Activated CD4-positive, alpha-beta T cell treated with anti-CD3 and anti-CD28 coated beads for 4 hours (primary cell): ENCODE results near the gene TUBGCP2.

Experiments
- DNase-seq, 2 donors: peaks; one replicate each; pipeline ENCODE4 v3.0.0-alpha.2; 2020

The TUBGCP2 gene

DNA sequence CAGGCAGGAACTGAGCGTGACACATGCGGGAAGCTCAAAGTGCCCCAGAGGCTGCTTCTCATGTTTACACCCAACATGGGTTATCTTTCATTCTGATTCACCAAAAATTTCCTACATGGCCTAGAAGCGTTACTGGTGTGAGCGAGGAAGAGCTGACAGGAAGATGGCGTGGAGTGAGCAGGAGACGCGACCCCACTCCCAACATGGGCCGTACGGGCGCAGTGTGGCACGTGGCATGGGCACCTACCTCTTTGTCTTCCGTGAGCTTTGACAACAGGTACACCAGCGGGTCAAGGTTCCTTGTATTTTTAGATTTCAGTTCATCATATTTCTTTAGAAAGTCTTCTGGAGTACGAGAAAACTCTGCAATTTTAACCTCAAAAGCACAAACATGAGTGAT lies 8.9 kb downstream of the TUBGCP2 start:
- DNase-seq, result no peak

DNA sequence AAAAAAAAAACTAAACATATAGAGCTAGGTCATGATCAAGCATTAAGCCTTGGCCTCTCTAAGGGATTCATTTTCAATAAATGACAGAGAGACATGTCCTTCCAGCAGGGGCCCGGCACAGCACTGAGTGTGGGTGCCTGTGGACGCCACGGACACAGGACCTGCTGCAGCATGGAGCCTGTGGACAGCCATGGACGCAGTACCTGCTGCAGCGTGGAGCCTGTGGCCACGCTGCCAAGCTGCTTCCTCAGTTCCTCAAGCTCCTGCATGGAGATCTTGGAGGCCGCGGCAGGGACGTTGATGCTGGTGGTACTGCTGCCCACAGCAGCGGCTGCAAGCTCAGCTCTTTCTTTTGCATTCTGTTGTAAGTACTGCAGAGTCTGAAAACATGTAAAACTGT lies 9.4 kb downstream of the TUBGCP2 start:
- no peak for DNase-seq

DNA sequence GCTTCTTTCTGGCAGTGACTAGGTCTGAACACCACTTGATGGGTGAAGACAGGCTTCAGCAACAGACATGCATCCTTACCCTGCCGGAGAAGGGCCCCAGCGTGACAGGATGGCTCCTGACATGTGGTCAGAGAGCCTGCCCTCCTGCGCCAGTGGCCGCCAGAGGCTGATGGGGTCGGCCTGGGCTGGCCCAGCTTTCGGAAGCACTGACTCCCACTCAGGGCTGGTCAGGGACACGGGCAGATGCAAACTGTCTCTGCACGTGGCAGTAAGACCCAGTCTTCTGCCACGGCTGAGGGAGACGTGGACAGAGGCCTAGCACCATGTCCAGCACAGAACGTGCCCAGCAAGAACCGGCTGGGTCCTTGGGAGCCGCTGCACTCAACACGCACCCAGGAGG lies 10.2 kb downstream of the TUBGCP2 start:
- no peak for DNase-seq

DNA sequence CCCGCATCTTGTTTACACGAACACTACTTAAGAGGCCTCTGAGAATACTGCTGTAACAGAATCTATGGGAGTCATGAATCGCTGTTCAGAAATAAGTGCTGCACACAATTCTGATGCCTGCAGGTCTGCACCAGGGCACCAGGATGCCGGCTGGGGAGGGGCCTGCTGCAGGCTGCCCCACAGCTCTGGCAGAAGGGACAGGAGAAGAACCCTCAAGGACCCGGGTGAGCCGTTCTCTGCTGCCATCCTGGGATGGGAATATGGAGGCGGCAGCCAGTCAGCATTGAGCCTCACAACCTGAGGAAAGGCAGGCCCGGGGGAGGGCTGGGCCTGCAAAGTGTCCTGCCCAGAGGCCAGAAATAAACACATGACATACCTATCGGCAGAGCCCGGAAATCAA lies 11.2 kb downstream of the TUBGCP2 start:
- no peak for DNase-seq

DNA sequence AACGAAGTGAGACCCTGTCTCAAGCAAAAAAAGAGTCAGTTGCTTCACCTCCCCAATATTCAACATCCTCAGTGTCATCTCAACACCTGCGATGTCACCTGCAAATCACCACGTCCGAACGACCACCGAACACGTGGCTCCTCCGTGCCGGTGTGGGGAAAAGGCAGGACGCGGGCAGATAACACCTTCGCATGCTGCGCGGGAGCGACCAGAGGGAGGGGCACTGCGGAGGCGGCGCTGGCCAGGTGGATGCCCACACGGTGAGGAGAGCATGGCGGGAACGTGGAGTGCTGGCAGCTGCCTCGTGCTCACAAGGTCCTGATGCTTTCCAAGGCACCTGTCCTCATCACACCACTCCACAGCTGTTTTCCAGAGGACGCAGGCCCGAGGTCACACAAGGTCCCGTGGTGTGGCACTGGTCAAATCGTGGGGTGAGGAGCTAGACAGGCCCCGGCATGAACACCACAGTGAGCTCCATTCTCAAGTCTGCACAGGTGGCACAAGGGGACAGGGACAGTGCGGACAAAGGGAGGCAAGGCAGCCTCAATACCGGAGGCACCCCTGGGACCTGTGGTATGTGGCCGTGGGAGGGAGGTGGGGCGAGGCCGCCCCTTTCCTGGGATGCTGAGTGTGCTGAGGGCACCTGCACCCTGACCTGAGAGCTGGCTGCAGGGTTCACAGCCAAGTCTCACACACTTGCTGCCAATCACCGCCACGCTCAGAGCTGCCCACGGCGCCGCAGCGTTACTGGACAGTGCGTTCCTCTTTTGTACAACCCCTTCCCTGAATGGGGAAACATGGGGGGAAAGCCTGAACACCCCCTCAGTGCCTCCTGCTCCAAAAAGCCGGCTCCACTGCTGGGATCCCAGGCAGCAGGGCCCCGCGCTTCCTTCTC lies 13.0 kb downstream of the TUBGCP2 start:
- no peak for DNase-seq

DNA sequence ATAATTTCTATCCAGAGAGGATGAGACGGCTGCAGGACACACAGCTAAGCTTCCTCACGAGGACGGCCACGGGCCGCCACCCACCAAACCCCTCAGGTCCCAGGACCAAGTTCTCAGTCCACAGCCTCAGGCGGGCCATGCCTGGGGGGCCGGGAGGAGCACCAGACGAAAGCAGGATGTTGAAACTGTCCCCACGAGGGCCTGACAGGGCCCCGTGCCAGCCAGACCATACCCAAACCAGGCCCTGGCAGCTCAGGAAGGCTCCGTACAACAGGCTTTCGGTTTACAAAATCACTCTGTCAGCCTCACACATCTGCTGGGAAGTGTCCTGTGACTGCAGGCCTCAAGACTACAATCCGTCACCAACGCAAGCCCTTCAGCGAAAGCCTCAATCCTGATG lies 14.5 kb downstream of the TUBGCP2 start:
- no peak for DNase-seq

DNA sequence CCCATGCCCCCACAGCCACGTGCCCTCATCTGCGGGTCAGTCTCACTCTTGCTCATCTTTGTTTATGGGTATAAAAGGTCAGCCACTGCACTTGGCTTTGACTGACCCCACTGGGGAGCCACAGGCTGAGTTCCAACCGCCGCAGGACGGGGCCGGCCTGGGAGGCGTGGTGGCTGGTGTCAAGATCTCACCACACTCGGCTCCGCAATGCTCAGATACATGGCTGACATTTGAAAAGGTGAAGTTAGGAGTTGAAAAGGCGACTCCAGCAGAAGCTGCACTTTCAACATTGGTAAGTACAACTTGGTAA lies 14.9 kb downstream of the TUBGCP2 start:
- DNase-seq, result no peak

DNA sequence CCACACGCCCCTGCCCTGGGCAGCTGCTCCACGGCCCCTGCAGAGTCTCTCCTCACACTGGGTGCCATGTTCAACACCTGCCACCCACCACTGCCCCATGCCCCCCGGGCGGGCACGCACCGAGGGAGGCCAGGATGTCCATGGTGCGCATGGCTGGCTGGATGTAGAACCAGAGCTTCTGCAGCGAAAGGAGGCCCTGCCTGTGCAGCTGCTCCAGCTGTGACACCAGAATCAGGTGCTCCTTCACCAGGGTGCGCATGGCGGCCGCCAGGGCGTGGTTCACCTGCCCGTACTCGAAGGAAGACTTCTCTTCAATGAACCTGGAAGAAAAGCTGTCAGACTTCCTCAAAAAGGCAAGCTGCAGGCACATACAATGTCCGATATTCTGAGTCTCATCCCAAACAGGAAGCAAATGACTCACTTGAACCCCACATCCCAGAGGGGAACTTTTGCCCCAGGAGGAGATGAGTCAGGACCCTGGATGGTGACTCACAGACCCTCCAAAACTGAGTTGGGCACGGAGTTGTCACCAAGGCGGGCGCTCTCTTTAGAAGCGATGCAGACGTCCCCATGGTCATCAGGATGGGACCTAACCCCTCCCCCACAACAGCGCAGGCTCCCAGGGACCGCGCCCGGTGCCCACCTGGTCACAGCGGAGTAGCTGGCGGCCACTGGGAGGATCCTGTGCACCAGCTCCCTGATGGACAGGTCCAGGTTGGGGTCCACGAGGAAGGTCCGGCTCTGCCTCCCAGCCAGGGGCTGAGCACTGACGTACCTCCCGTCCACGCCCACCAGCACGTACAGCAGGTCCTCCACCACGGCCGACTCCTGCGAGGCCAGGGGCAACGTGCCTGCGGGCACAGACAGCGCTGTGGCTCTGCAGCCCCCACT lies 15.5 kb downstream of the TUBGCP2 start:
- no peak for DNase-seq

DNA sequence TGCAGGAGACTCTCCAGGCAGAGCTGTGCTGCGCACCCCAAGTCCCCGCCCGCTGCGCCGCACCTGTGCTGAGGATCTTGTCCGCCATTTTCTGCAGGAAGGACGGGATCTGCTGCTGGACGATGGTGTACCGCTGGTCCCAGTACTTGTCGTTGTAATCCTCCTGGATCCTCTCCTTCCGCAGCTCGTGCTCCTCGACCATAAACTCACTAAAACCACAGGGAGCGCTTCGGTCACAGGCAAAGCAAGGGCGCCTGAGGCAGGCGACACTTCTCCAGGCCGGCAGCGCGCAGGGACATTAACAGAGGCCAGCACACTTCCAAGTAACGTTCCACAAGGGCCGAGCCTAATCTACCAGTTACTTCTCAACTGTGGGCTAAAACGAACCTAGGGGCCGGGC lies 18.9 kb downstream of the TUBGCP2 start:
- no peak for DNase-seq

DNA sequence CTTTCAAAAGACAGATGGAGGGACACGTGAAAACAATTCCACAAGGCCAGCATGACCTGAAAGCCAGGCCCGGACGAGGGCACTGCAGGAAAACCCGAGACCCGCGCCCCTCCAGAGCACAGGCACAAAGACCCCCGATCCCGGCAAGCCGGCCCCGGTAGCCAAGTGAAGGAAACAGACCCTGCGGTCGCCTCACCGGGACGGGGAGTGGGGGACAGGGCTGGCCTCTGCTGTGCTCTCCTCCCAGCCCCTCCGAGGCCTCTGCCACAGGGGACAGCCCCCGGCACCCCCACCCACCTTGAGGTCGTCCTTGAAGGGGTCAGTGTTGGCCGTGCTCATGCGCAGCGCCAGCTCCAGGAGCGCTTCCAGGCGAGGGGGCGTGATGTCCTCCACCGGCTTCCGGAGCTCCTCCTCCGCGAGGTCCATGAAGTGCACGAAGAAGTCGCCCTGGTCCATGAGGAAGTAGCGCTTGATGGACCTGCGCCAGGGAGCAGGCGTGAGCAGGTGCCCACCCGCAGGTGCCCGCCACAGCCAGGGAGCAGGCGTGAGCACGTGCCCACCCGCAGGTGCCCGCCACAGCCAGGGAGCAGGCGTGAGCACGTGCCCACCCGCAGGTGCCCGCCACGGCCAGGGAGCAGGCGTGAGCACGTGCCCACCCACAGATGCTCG lies 20.7 kb downstream of the TUBGCP2 start:
- DNase-seq, result no peak

DNA sequence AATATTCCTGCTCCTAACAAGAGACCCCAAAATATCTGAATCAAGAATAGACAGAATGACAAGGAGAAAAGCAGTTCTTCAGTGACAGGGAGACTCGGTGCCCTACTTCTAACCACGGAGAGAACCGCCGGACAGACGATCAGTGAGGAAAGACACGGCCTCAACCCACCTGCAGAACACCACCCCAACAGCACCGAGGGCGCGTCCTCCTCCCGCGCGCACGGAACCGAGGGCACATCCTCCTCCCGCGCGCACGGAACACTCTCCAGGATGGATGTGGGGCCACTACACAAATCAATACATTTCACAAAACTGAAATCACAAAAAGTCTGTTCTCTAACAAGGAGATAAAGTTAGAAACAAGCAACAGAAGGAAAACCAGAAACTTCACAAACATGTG lies 22.3 kb downstream of the TUBGCP2 start:
- DNase-seq, result no peak

DNA sequence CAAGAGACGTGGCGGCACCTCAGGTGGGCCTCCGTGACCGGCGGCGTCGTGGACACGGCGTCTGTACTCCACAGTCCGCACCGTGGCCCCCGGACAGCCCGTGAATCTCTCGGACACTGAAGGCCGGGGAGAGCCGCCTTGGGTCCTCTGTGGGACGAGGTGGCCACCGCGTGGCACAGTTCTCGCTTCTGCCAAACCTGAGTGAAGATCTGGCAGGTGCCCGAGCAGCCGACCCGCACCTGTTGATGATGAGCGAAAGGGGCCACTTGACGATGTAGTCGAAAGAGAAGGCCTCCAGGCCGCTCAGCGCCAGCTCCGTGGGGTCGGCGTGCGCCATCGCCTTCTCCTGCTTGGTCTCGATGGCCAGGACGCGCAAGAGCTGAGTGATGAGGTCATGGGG lies 23.5 kb downstream of the TUBGCP2 start:
- no peak for DNase-seq

DNA sequence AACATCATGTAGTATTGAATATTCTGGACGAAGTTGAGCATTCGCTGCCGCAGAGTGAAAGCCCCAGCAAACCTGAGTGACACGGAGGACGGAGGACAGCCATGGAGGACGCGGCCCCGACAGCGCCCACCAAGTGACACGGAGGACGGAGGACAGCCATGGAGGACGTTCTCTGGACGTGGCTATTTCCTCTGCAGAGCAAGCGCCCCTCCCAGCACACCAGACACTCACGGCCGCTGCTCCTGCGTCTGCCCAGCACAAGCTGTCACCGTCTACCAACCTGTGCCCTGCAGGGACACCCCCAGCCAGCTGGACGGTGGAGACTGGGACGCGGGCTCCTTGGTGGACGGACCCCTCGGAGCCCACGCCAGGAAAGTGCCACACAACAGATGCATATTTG lies 24.7 kb downstream of the TUBGCP2 start:
- no peak for DNase-seq

DNA sequence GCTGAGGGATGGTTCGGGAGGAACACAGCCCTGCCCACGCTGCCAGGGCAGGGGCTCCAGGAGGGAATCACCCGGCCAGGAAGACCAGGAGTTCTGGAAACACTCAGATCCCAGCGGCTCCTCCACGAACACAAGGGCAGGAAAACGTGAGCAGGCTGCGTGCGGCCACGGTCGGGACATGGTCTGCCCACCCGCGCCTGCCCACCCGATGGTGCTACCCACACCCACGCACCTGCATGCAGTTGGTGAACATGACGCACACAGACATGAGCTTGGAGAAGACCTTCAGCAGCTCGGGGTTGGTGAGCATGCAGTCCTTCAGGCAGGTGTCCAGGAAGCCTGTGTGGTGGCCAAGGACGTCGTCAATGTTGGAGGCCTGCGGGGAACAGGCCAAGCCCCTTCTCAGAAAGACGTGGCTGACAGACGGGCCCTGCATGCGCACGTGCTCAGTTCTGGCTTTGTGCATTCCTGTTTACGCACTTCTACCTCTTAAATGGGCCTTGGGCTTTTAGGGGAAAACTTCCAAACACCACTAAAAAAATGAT lies 25.8 kb downstream of the TUBGCP2 start:
- no peak for DNase-seq

DNA sequence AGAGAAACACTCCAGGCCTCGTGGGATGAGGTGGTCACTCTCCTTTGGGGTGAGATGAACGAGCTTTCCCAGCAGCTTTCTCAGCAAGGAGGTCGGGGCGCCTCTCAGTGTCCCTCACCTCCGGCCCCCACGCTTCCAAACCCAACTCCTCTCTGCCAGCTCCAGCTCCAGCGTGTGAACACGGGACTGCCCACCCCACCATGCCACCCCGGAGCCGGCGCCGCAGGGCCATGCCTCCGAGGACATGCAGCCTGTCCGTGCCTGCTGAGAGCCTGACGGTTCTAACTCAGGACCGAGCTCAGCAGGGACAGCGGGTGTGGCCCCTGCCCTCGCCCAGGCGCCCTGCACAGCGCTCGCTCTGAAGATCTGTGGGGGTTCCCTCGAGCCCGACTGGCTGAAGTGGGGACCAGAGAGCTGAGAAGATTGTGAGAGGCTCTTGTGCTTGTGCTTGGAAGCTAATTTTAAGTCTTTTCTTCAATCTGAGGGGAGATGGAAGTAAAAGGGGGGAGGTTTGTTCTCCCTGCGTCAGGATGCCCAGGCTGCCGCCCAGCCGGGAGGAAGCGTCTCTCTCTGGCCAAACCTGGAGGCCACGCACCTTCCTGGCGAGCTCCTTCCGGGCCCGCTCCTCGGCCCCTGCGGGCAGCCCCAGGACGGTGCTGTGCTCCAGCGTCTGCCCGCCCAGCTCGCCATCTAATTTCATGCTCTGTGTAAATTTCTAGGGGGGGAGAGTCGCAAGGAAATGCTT lies 26.9 kb downstream of the TUBGCP2 start:
- DNase-seq, result no peak

DNA sequence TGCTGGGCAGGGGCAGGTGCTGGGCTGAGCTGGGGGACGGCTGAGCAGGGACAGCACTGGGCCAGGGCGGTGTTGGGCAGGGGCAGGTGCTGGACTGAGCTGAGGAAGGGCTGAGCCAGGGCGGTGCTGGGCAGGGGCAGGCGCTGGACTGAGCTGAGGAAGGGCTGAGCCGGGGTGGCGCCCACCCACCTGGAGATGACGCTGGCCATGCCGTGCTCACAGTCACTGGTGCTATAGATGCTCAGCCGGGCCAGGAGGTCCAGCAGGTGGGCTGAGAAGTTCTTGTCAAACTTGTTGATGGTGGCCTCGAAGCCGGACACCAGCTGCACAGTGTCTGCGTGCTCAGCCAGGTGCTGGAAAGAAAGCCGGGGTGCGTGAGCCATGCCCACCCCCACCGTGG lies 27.6 kb downstream of the TUBGCP2 start:
- DNase-seq, result no peak

DNA sequence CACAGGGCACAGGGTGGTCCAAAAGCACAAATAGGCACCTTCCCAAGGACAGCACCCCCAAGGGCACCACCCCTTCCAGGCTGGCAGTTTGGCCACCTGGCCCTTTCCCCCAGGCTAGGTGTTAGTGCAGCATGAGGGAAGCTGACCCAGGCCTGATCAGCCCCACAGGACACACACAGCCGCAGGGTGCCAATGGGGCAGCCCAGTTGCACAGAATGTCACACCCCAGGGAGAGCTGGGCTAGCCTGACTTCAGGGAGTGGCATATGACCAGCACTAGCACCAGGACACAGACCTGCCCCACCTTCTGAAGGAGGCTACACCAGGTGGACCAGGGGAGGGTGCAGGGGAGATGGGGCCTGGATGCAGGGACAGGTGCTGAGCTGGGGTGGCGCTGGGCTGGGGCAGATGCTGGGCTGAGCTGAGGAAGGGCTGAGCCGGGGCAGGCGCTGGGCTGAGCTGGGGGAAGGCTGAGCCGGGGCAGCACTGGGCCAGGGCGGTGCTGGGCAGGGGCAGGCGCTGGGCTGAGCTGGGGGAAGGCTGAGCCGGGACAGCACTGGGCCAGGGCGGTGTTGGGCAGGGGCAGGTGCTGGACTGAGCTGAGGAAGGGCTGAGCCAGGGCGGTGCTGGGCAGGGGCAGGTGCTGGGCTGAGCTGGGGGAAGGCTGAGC lies 28.1 kb downstream of the TUBGCP2 start:
- DNase-seq, result no peak

DNA sequence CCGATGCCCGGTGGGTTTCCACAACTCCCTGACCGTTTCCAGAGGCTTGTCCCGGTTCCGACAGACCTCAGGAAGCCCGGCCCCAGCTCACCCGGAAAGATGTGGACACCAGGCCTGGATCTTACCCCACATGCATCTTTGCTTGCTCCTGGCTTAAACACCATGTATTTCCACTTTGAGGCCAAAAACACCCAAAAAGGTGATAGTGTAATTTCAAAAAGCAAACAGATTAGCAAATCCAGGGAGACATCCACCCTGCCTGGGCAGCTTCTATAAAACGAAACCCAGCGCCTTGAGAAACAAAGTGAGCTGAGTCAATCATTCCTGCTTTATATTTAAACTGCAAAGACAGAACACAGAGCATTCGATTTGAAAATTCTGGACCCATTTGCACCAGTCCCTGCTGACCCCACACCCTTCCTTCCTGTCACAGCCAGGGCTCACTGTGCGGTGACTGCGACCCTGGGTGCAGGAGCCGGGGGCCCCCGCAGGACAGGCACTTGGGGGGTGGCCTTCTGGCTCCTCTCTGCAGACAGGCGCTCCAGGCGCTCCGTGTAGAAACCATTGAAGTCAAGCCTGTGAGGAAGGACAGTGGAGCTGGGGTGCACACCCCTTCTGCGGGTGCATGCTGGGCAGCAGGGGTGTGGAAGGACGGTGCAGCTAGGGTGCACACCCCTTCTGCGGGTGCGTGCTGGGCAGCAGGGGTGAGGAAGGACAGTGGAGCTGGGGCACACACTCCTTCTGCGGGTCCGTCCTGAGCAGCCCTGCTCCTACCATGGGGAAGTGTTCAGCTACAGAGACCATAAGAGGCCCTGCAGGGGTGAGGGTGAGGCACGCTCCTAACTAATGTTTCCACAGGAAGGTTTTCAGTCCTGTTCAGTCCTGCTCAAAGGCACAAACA lies 29.1 kb downstream of the TUBGCP2 start:
- no peak for DNase-seq

DNA sequence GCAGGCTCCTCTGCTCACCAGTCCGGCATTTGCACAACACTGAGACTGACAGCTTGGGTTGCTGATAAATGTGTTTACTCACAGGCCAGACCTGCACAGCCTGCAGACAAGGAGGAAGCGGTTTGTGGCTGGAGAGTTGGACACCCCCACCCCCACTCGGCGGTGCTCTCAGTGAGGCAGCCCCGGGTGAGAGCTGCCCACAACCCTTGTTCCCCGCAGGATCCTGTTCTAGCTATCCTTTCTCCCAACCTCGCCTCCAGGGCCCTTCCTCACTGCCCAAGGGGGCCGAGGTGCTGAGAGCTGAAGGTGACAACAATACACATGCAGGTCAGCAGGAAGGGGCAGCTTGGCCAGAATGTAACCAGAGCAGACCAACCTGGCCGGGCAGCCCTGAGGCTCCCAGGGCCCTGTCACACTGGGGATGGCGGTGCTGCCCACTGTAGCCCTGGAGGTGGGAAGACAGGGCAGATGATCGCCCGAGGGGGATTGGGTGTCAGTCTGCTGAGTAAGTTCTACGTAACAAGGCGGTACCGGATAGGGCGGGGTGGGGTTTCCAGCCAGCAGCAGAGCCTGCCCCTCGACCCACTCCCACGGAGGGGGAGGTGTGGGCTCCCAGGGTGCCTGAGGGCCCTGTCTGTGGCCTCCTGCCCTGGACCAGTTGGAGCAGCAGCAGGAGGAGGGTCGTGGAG lies 30.0 kb downstream of the TUBGCP2 start:
- peak; percentile 49 to 60 for DNase-seq

DNA sequence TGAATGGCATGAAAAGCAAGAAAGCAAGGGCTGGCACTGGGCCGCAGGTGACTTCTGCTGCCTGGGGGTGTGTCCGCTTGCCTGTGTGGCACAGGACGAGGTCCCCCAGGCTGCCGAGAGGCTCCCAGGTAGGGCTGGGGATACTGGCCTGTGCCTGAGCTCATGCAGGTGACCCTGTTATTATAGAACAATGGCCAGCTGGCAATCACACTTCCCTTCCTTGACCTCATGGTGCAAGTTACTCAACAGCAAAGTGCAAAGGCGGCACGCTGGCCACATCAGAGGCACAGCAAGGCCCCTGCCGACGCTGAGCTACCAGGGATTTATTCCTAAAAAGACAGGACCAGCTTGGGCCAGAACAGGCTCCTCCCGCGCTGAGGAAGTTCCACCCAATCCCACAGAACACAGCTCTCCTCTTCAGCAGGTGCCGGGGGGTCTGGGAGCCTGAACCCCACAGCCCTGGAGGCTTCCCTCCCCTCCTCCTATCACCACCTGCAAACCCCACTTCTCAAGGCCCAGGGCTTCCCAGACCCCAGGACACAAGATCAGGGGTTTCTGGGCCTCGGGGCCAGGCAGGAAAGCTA lies 30.6 kb downstream of the TUBGCP2 start:
- no peak for DNase-seq
